Epithelial cell of proximal tubule (primary cell): ENCODE results near the gene DGCR2. TPM values are rescaled to one million over a fixed set of nuclear protein-coding genes. Genes with fewer than 3 reads are reported as not detected.

ENCODE experiments used
- DNase-seq: peaks from one replicate; pipeline ENCODE4 v3.0.0-alpha.2; 2011; ENCODE audit warnings: low read depth
- H3K4me3 ChIP-seq: 2 replicates; pipeline ENCODE4 v1.5.1; 2011; ENCODE audit warnings: low read depth, mild to moderate bottlenecking, low read length
- total RNA-seq: library from RNA; depleted of rRNA; stranded (reverse); fragments of >200 nt; gene quantifications from 2 replicates; pipeline ENCODE4 v1.2.3, GENCODE V29; 2015
- TF ChIP-seq, protein P1 (sequence below): conservative IDR thresholded peaks from 2 replicates; pipeline ENCODE4 v1.5.1; 2012; ENCODE audit warnings: low read depth, mild to moderate bottlenecking, low read length

The DGCR2 gene
- total RNA-seq, 1 donor from 2014 or later: 51.7 TPM

- H3K4me3 ChIP-seq: no peak overlapping the region
- TF ChIP-seq, protein P1, sequence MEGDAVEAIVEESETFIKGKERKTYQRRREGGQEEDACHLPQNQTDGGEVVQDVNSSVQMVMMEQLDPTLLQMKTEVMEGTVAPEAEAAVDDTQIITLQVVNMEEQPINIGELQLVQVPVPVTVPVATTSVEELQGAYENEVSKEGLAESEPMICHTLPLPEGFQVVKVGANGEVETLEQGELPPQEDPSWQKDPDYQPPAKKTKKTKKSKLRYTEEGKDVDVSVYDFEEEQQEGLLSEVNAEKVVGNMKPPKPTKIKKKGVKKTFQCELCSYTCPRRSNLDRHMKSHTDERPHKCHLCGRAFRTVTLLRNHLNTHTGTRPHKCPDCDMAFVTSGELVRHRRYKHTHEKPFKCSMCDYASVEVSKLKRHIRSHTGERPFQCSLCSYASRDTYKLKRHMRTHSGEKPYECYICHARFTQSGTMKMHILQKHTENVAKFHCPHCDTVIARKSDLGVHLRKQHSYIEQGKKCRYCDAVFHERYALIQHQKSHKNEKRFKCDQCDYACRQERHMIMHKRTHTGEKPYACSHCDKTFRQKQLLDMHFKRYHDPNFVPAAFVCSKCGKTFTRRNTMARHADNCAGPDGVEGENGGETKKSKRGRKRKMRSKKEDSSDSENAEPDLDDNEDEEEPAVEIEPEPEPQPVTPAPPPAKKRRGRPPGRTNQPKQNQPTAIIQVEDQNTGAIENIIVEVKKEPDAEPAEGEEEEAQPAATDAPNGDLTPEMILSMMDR: no peak
- no peak for DNase-seq
Observed at GRCh38 chr22:19063581-19064353, 58.4 kb downstream of the DGCR2 start.

- H3K4me3 ChIP-seq: no peak overlapping the region
- DNase-seq: no peak
- TF ChIP-seq, protein P1: no peak
Observed at GRCh38 chr22:19062943-19063308, 59.3 kb downstream of the DGCR2 start.

DNA sequence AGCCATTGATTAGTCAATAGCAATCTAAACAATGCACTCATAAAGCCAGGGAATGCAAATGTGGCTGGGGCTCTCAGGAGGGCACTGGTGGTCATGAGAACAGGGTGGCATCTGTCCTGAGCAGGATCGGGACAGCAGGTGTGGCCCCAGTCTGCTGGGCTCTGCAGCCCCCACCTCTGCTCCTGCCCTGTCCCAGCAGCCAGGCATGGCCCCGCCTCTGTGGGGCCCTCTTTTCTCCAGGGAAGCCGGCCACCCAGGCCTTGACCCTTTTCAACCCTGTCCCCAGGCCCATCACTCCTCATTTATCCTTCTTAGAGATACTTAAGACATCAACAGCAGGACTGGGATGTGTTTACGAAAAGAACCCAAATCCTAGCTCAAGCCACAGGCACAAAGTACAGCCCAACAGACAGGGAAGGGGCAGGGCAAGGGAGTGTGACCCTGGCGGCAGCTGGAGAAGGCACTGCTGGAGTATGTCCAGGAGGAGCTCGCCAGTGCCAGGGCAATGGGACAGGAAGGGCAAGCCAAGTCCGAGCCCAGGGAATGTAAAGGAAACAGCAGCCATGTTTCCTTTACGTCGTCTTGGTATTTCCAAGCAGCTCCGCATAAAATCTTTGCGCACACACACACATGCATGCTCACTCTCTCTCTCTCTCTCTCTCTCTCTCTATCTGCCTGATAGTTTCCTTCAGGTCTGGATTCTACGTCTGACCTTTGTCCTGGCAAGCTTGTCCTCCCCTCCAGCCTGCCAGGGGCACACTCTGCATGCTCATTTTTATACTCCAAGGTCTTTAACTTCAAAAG, 59.9 kb downstream of the DGCR2 start:
- DNase-seq: no peak
- H3K4me3 ChIP-seq: no peak overlapping the region
- TF ChIP-seq, protein P1: no peak

- TF ChIP-seq, protein P1: no peak
Observed at GRCh38 chr22:19061471-19062138, 60.6 kb downstream of the DGCR2 start.

GRCh38 chr22:19060356-19061009, 61.7 kb downstream of the DGCR2 start:
- TF ChIP-seq, protein P1: no peak
- no peak overlapping the region for H3K4me3 ChIP-seq
- DNase-seq: no peak

More at GRCh38 chr22:19061471-19062138, 60.6 kb downstream of the DGCR2 start:
- DNase-seq: no peak
- no peak overlapping the region for H3K4me3 ChIP-seq

- TF ChIP-seq, protein P1: no peak
- no peak for DNase-seq
- no peak overlapping the region for H3K4me3 ChIP-seq
Observed at GRCh38 chr22:19059481-19060278, 62.5 kb downstream of the DGCR2 start.
